ENCODE results near the gene ZBTB21.

DNA sequence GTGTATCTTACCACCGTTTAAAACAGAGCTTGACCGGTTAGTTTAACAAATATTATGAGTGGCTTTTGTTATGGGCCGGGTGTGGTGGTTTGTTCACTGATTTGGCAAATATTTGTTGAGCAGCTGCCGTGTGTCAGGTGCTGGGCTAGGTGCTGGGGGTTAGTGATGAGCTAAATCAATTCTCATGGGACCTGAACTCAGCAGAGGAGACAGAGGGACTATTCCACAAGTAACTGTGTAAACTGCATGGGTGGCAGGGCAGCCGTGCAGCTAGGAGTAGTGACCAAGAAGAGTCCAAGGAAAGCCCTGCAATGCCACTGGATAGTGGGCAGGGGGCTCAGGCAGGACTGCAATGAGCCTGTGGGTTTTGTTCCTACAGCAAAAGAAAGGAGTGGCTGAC, 45.1 kb downstream of the ZBTB21 start:
- TF ChIP-seq CTCF (IDR thresholded peaks at IDR 0.05; ENCODE audit: low read length), result no peak
- TF ChIP-seq EZH2 (optimal IDR thresholded peaks at IDR 0.05; ENCODE audit: low read depth, low read length), result no peak

Data from MM.1S (cell line).